Measurements from ENCODE around the gene AGPAT3.
A peak's percentile ranks its signal among the peaks of the same experiment; 100 is the strongest.
"Not testable (repeated sequence)": the region's sequence is repeated elsewhere in the genome, so short reads cannot be mapped to it uniquely, and the experiment has no call there.

The AGPAT3 gene

DNA sequence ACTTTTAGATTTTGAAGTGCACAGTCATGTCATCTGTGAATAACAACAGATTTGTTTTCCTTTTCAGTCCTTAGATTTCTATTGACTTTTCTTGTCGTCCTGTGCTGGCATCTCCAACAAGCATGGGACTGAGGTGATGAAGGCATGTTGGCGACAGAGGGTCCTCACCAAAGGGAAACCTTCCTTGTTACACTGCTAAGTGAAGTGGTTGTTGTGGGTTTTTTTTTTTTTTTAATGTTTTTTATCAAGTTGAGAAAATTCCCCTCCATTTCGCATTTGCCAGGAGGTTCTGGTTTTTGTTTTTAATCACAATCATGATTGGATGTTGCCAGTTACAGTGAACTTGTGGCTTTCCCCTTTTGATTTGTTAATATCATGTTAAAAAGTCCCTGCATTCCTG lies 24.0 kb downstream of the AGPAT3 start:
- TF ChIP-seq, protein P1, sequence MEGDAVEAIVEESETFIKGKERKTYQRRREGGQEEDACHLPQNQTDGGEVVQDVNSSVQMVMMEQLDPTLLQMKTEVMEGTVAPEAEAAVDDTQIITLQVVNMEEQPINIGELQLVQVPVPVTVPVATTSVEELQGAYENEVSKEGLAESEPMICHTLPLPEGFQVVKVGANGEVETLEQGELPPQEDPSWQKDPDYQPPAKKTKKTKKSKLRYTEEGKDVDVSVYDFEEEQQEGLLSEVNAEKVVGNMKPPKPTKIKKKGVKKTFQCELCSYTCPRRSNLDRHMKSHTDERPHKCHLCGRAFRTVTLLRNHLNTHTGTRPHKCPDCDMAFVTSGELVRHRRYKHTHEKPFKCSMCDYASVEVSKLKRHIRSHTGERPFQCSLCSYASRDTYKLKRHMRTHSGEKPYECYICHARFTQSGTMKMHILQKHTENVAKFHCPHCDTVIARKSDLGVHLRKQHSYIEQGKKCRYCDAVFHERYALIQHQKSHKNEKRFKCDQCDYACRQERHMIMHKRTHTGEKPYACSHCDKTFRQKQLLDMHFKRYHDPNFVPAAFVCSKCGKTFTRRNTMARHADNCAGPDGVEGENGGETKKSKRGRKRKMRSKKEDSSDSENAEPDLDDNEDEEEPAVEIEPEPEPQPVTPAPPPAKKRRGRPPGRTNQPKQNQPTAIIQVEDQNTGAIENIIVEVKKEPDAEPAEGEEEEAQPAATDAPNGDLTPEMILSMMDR (IDR thresholded peaks at IDR 0.05; ENCODE audit: extremely low read depth, missing control alignments): no peak
- DNase-seq (ENCODE audit: low spot score): no peak

DNA sequence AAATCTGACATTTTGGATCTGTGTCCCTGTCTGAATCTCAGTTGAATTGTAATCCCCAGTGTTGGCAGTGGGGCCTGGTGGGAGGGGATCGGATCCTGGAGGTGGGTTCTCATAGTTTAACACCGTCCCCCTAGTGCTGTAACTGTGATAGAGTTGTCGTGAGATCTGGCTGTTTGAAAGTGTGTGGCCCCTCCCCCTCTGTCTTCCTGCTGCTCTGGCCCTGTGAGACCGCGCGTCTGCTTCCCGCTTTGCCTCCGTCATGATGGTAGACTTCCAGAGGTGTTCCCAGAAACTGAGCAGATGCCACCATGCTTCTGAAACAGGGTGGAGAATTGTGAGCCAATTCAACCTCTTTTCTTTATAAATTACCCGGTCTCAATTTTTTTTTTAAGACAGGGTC lies 25.0 kb downstream of the AGPAT3 start:
- TF ChIP-seq, protein P1 (IDR thresholded peaks at IDR 0.05; ENCODE audit: extremely low read depth, missing control alignments): no peak
- DNase-seq (ENCODE audit: low spot score): no peak

GRCh38 chr21:43892334-43892733 lies 27.3 kb downstream of the AGPAT3 start:
- TF ChIP-seq, protein P1 (IDR thresholded peaks at IDR 0.05; ENCODE audit: extremely low read depth, missing control alignments): no peak
- DNase-seq (ENCODE audit: low spot score): no peak

- no peak for DNase-seq (ENCODE audit: low spot score)
- TF ChIP-seq, protein P1 (IDR thresholded peaks at IDR 0.05; ENCODE audit: extremely low read depth, missing control alignments): no peak
These were observed 28.0 kb downstream of the AGPAT3 start for GRCh38 chr21:43892984-43893535.

GRCh38 chr21:43893536-43894205 lies 28.6 kb downstream of the AGPAT3 start:
- peak; percentile 70 for DNase-seq (ENCODE audit: low spot score)
- TF ChIP-seq, protein P1 (IDR thresholded peaks at IDR 0.05; ENCODE audit: extremely low read depth, missing control alignments): no peak

GRCh38 chr21:43894206-43894577 lies 29.2 kb downstream of the AGPAT3 start:
- no peak for DNase-seq (ENCODE audit: low spot score)
- TF ChIP-seq, protein P1 (IDR thresholded peaks at IDR 0.05; ENCODE audit: extremely low read depth, missing control alignments): no peak

GRCh38 chr21:43895196-43895595 lies 30.2 kb downstream of the AGPAT3 start:
- TF ChIP-seq, protein P1 (IDR thresholded peaks at IDR 0.05; ENCODE audit: extremely low read depth, missing control alignments): no peak
- no peak for DNase-seq (ENCODE audit: low spot score)

DNA sequence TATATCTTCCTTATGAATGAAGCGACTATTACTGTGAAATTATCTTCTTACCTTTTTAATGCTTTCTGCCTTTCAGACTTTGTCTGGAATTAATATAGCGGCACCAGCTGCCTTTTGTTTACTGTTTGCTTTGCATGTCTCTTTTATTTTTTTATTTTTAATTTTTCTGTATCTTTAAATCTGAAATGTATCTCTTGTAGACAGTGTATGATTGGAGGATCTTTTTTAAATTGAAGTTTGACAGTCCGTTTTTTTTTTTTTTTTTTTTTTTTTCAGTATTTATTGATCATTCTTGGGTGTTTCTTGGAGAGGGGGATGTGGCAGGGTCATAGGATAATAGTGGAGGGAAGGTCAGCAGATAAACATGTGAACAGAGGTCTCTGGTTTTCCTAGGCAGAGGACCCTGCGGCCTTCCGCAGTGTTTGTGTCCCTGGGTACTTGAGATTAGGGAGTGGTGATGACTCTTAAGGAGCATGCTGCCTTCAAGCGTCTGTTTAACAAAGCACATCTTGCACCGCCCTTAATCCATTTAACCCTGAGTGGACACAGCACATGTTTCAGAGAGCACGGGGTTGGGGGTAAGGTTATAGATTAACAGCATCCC lies 31.8 kb downstream of the AGPAT3 start:
- not testable (repeated sequence) for DNase-seq (ENCODE audit: low spot score)

Data from GM20000 (cell line).